ENCODE data around the gene PIKFYVE. TPM values are rescaled to one million over a fixed set of nuclear protein-coding genes. Genes with fewer than 3 reads are reported as not detected.
A peak's percentile ranks its signal among the peaks of the same experiment; 100 is the strongest.
"Not testable (repeated sequence)": the region's sequence is repeated elsewhere in the genome, so short reads cannot be mapped to it uniquely, and the experiment has no call there.

The PIKFYVE gene
- total and polyA plus RNA-seq, 5 experiments from 2014 or later: 5.3 to 51.2 (median 6.6) TPM

DNA sequence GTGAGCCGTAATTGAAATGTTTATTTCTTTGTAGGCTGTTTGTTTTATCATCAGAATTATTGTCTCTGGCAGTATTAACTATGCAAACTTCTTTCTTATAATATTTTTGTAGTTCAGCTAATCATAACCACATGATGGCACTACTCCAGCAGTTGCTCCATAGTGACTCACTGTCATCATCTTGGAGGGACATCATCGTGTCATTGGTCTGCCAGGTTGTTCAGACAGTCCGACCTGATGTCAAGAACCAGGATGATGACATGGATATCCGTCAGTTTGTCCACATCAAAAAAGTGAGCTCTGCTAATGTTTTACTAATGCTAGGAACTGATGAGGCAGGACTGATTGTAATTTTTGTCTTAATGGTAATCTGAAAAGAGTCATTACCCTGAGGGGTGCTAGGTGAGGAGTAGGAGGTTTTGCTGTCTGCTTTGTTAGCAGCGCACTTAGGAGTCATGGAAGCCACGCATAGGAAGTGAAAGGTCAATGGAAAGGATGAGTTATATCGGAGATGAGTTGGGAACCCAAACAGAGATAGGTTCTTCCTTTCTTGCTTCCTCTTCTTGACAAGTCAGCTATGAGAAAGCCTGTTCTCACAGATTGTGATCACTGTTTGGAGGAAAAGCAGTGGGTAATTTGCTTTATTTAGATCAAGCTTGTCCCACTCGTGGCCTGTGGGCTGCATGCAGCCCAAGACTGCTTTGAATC, 49.2 kb downstream of the PIKFYVE start:
- H3K27me3 Mint-ChIP-seq: no peaks in the 10 kb centered on the region
- peaks cover 0 to 51% (median 4%) of the 10 kb centered on the region in 4 donors for H3K4me1 Mint-ChIP-seq
- no peaks in the 10 kb centered on the region for H3K9me3 Mint-ChIP-seq
- H3K36me3 Mint-ChIP-seq: peaks cover 4 to 83% (median 34%) of the 10 kb centered on the region in 3 donors
- peak overlapping the region in 3 of 10 donors; percentile 71 to 76 (median 75) for H3K27ac Mint-ChIP-seq
- peak overlapping the region in 1 of 10 donors; percentile 25 for H3K4me3 Mint-ChIP-seq
- POLR2A ChIA-PET: no interaction called here
- ATAC-seq (no peak), DNase-seq (no peak)

DNA sequence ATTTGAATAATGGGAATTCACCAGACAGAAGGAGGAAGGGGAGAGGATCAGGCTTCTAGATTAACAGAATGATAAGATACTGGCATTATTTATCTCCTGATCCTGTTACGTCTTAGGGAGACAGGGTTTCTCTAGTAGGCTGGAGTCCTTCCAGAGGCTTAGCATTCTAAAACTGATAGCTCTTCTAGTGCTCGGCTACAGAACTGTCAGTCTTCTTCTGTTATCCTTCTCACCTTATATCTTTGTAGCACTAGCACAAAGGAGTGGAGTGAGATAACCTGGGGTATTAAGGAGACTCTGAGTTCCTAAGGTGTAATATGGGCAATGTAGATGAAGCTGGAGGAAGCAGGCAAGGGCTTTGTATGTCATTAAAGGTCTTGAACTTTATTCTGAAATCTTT, 52.1 kb downstream of the PIKFYVE start:
- H3K9me3 Mint-ChIP-seq: no peaks in the 10 kb centered on the region
- H3K4me1 Mint-ChIP-seq: peaks cover 0 to 44% (median 2%) of the 10 kb centered on the region in 4 donors
- no peak for ATAC-seq
- POLR2A ChIA-PET: no interaction called here
- no peaks in the 10 kb centered on the region for H3K27me3 Mint-ChIP-seq
- peak overlapping the region in 5 of 10 donors; percentile 19 to 91 (median 63) for H3K27ac Mint-ChIP-seq
- no peak for DNase-seq
- peaks cover 9 to 86% (median 39%) of the 10 kb centered on the region in 3 donors for H3K36me3 Mint-ChIP-seq
- H3K4me3 Mint-ChIP-seq: peak overlapping the region in 1 of 10 donors; percentile 19

DNA sequence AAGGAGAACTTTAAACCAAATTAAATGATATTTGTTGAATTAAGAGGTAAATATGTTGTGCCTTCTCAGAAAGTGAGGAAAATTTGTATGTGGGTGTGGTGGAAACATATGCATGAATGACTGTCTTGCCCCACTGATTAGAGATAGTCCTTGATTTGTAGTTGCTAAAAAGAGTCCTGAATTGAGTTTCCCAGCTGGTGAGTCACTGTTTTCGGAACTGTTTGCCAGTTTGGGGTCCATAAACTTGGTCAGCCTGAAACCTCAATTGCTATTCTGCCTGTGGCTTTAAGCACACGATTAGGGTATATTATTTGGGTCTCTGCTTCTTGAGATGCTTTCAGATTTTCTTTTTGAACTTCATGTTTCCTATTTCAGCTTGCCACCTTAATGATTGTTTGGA, 53.3 kb downstream of the PIKFYVE start:
- POLR2A ChIA-PET: no interaction called here
- no peak overlapping the region for H3K4me3 Mint-ChIP-seq
- H3K4me1 Mint-ChIP-seq: peaks cover 0 to 44% (median 2%) of the 10 kb centered on the region in 4 donors
- peak overlapping the region in 2 of 10 donors; percentile 4 to 75 for H3K27ac Mint-ChIP-seq
- DNase-seq: no peak
- no peaks in the 10 kb centered on the region for H3K9me3 Mint-ChIP-seq
- H3K27me3 Mint-ChIP-seq: no peaks in the 10 kb centered on the region
- peaks cover 9 to 90% (median 40%) of the 10 kb centered on the region in 3 donors for H3K36me3 Mint-ChIP-seq
- ATAC-seq: no peak

DNA sequence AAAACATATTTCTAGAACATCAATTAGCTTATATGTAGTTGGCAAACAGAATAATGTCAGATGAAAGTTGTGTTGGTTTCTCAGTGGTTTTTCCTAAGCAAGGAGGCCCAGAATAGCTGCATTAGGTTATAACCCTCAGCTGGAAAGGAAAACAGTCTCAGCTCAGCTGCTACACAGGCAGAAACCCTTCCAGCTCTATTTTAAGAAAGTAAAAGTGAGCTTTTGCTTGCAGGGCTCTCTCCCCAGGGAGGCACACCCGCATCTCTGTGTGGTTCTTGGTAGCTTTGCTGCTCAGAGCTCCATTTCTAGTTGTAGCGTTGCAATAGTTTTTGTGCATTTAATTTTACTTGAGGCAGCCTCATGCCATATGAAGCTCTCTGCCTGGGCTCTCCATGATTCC, 54.6 kb downstream of the PIKFYVE start:
- no peaks in the 10 kb centered on the region for H3K9me3 Mint-ChIP-seq
- H3K4me3 Mint-ChIP-seq: peak overlapping the region in 1 of 10 donors; percentile 53
- peaks cover 9 to 89% (median 31%) of the 10 kb centered on the region in 3 donors for H3K36me3 Mint-ChIP-seq
- ATAC-seq (no peak), DNase-seq (peak in 1 of 10 donors; percentile 9)
- peak overlapping the region in 2 of 10 donors; percentile 29 to 72 for H3K27ac Mint-ChIP-seq
- POLR2A ChIA-PET: no interaction called here
- no peaks in the 10 kb centered on the region for H3K27me3 Mint-ChIP-seq
- H3K4me1 Mint-ChIP-seq: peaks cover 0 to 34% (median 2%) of the 10 kb centered on the region in 4 donors

DNA sequence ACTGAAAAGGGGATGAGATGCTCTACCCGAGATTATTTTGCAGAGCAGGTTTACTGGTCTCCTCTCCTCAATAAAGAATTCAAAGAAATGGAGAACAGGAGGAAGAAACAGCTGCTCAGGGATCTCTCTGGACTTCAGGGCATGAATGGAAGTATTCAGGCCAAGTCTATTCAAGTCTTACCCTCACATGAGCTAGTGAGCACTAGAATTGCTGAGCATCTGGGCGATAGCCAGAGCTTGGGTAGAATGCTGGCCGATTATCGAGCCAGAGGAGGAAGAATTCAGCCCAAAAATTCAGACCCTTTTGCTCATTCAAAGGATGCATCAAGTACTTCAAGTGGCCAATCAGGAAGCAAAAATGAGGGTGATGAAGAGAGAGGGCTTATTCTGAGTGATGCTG, 60.0 kb downstream of the PIKFYVE start:
- Mint-ChIP-seq H3K27me3 (no peaks in the 10 kb centered on the region), H3K27ac (peak overlapping the region in 2 of 10 donors; percentile 53 to 63), H3K4me1 (peaks cover 0 to 5% (median 2%) of the 10 kb centered on the region in 4 donors), H3K9me3 (no peaks in the 10 kb centered on the region), H3K4me3 (no peak overlapping the region), H3K36me3 (peaks cover 11 to 90% (median 26%) of the 10 kb centered on the region in 3 donors)
- no peak for ATAC-seq
- POLR2A ChIA-PET: no interaction called here
- no peak for DNase-seq

DNA sequence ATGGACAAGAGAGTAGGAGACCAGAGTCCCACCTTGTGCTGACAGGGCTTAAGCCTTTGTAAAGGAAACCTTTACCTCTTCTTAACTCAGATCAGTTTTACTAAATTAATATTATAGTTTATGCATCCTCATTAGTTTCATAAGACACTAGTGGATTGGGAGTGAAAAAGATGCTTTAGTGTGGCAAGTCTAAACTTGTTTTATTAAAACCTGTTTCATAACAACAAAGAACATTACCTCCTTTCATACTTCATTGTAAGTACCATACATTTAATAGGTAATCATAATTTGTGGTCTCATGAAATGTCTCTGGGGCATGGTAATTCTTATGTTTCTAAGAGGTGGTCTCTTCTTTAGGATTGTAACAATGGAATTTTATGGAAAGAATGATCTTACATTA, 63.4 kb downstream of the PIKFYVE start:
- POLR2A ChIA-PET: no interaction called here
- Mint-ChIP-seq H3K4me3 (no peak overlapping the region), H3K27ac (no peak overlapping the region), H3K4me1 (peaks cover 0 to 4% (median under 1%) of the 10 kb centered on the region in 4 donors), H3K27me3 (no peaks in the 10 kb centered on the region), H3K9me3 (no peaks in the 10 kb centered on the region), H3K36me3 (peaks cover 7 to 86% (median 14%) of the 10 kb centered on the region in 3 donors)
- DNase-seq: no peak
- ATAC-seq: no peak

DNA sequence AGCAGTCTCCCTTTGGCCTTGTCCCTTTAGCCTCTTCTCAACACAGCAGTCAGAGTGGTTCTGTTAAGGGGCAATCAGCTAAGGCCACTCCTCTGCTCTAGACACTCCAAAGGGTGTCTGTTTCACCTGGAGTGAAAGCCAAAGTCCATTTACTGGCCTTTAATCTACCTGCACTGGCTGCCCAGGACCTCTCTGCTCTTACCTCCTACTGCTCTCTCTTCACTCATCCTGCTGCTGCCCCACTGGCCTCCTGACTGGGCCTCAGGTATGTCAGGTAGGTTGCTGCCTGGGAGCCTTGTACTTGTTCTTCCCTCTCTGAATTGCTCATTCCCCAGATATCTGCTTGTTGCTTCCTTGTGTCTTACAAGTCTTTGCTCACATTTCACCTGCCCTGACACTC, 68.2 kb downstream of the PIKFYVE start:
- POLR2A ChIA-PET: interaction anchor here (0.8 kb wide), 1 partner anchor 48 kb away, joined by 3 read pairs; no protein-coding TSS in a partner anchor
- H3K4me3 Mint-ChIP-seq: no peak overlapping the region
- no peaks in the 10 kb centered on the region for H3K27me3 Mint-ChIP-seq
- H3K27ac Mint-ChIP-seq: peak overlapping the region in 5 of 10 donors; percentile 4 to 73 (median 57)
- peaks cover 12 to 79% (median 13%) of the 10 kb centered on the region in 3 donors for H3K36me3 Mint-ChIP-seq
- peaks cover 0 to 2% (median 0%) of the 10 kb centered on the region in 4 donors for H3K4me1 Mint-ChIP-seq
- DNase-seq (no peak), ATAC-seq (no peak)
- H3K9me3 Mint-ChIP-seq: no peaks in the 10 kb centered on the region

DNA sequence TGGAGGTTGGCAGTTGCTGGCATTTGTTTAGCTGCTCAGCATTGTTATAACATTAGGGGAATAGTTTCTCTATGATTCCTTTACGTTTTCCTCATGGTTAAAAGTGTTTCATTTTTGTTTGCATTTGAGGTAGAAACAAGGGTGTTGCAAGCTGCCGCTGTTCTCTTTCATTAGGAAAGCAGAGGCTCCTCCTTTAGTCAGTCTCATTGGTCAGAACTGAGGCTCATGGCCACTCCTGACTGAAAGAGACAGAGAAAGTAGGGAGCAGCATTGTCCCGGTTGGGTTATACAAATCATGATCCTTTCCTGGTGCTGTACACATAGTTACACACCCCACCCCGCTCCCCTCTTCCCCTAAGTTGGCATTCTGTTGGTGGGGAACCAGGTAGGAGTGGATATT, 80.7 kb downstream of the PIKFYVE start:
- ATAC-seq (no peak), DNase-seq (no peak)
- POLR2A ChIA-PET: no interaction called here
- Mint-ChIP-seq H3K36me3 (peaks cover 5 to 81% (median 31%) of the 10 kb centered on the region in 3 donors), H3K27ac (peak overlapping the region in 4 of 10 donors; percentile 14 to 66 (median 34)), H3K9me3 (no peaks in the 10 kb centered on the region), H3K27me3 (no peaks in the 10 kb centered on the region), H3K4me3 (no peak overlapping the region), H3K4me1 (peaks cover 0 to 3% (median 0%) of the 10 kb centered on the region in 4 donors)

DNA sequence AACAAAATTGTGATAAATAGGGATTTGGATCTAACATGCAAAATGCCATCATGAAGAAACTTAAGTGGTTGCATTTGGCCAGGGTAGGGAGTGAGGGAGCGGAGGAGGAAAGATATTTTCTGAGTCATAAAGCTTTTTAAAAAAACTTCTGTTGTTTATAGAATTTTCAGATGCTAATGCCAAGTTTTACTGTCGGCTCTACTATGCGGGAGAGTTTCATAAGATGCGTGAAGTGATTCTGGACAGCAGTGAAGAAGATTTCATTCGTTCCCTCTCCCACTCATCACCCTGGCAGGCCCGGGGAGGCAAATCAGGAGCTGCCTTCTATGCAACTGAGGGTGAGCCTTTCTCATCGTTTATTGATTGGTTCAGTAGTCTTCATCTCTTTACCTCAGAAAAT, 84.6 kb downstream of the PIKFYVE start:
- H3K27ac Mint-ChIP-seq: peak overlapping the region in 5 of 10 donors; percentile 5 to 66 (median 9)

DNA sequence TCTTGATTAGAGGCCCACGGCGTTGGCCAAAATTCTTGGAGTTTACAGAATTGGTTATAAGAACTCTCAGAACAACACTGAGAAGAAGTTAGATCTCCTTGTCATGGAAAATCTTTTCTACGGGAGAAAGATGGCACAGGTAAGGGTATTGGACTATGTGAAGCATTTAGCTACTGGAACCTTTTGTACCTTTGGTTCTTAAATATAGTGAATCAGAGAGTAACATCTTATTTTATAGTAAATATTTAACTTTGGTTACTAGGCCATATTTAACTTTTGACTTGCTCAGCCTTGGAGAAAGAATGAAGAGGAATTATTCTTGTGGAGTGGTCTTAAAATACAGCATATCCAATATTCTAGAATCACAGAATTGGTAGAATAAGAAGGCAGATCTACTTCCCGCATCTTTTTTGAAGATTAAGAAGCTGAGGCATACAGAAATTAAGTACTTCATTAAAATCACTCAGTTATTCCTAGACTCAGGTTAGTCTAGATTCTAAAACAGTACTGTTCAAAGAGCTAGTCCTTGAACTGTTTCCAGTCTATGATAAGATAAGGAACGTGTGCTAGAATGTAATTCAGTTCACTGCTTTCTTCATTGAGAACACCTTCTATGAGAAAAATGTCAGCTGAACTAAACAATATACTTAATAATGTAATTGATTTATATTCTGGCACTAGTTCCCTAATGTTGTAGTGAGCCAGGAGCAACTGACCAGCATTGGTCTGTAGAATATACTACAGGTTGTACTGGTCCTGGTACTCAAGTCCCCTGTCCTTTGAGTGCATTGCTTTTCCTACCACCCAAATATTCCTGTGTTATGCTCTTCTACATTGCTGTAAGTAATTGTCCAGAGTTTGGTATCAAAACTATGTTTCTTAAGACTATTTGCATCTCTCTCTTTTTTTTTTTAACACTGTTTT, 86.9 kb downstream of the PIKFYVE start:
- Mint-ChIP-seq H3K9me3 (no peaks in the 10 kb centered on the region), H3K4me1 (peaks cover 0 to 9% (median 2%) of the 10 kb centered on the region in 4 donors), H3K27ac (peak overlapping the region in 2 of 10 donors; percentile 11 to 55), H3K27me3 (no peaks in the 10 kb centered on the region), H3K36me3 (peaks cover 5 to 86% (median 29%) of the 10 kb centered on the region in 3 donors), H3K4me3 (no peak overlapping the region)
- DNase-seq: no peak
- POLR2A ChIA-PET: no interaction called here
- no peak for ATAC-seq

More for the DNA sequence above, 84.6 kb downstream of the PIKFYVE start:
- H3K9me3 Mint-ChIP-seq: no peaks in the 10 kb centered on the region
- H3K4me1 Mint-ChIP-seq: peaks cover 0 to 1% (median 0%) of the 10 kb centered on the region in 4 donors
- POLR2A ChIA-PET: no interaction called here
- peaks cover 5 to 92% (median 44%) of the 10 kb centered on the region in 3 donors for H3K36me3 Mint-ChIP-seq
- ATAC-seq (no peak), DNase-seq (no peak)
- H3K27me3 Mint-ChIP-seq: no peaks in the 10 kb centered on the region
- no peak overlapping the region for H3K4me3 Mint-ChIP-seq

DNA sequence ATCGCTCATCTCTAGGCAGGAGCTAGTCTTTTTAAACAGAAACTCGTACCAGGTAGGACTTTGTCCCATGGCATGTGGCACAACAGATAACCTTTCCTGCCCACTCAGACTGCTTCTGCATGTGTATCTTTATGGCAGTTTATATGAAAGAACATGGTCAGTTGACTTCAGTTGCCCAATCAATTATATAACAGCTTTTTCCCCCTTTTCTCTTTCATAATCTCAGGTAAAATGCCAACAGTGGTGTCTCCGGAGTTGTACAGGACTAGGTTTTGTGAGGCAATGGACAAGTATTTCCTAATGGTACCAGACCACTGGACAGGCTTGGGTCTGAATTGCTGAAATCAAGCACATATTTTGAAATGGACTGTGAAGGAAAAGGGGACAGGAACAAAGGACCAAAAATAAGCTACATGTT, 88.9 kb downstream of the PIKFYVE start:
- no peak for ATAC-seq
- peaks cover 0 to 9% (median 4%) of the 10 kb centered on the region in 4 donors for H3K4me1 Mint-ChIP-seq
- H3K9me3 Mint-ChIP-seq: no peaks in the 10 kb centered on the region
- POLR2A ChIA-PET: no interaction called here
- no peak overlapping the region for H3K4me3 Mint-ChIP-seq
- H3K27me3 Mint-ChIP-seq: no peaks in the 10 kb centered on the region
- H3K27ac Mint-ChIP-seq: peak overlapping the region in 5 of 10 donors; percentile 3 to 50 (median 15)
- no peak for DNase-seq
- peaks cover 5 to 73% (median 29%) of the 10 kb centered on the region in 3 donors for H3K36me3 Mint-ChIP-seq

DNA sequence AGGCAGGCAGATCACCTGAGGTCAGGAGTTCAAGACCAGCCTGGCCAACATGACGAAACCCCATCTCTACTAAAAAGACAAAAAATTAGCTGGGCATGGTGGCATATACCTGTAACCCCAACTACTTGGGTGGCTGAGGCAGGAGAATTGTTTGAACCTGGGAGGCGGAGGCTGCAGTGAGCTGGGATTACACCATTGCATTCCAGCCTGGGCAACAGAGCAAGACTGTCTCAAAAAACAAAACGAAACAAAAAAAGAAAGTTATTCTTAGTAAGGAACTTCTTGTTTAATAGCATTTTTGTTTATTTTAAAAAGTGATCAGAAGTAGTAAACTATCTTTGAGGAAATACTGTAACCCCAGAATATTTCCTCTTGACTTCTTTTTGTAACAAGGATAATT, 90.4 kb downstream of the PIKFYVE start:
- Mint-ChIP-seq H3K27ac (peak overlapping the region; percentile 19 to 91 (median 74)), H3K36me3 (peaks cover 0 to 61% (median 21%) of the 10 kb centered on the region in 3 donors)
- H3K9me3 Mint-ChIP-seq, H3K4me1 Mint-ChIP-seq, H3K4me3 Mint-ChIP-seq, ATAC-seq, DNase-seq, POLR2A ChIA-PET, H3K27me3 Mint-ChIP-seq: not testable (repeated sequence)

Measured in naive thymus-derived CD8-positive, alpha-beta T cell (primary cell).